ENCODE measurements around the gene ADGRB3.
"Not testable (repeated sequence)": the region's sequence is repeated elsewhere in the genome, so short reads cannot be mapped to it uniquely, and the experiment has no call there.

The ADGRB3 gene

GRCh38 chr6:68741501-68742386, 106.7 kb downstream of the ADGRB3 start:
- no peak for DNase-seq

- DNase-seq: no peak
Measured at GRCh38 chr6:68743099-68743498, 108.0 kb downstream of the ADGRB3 start.

GRCh38 chr6:68744376-68744775, 109.3 kb downstream of the ADGRB3 start:
- not testable (repeated sequence) for DNase-seq

- no peak for DNase-seq
Measured at GRCh38 chr6:68746376-68746775, 111.3 kb downstream of the ADGRB3 start.

- no peak for DNase-seq
Measured at GRCh38 chr6:68747110-68747790, 112.2 kb downstream of the ADGRB3 start.

GRCh38 chr6:68747832-68748231, 112.8 kb downstream of the ADGRB3 start:
- not testable (repeated sequence) for DNase-seq

- peak; percentile 52 to 66 for DNase-seq
Measured at GRCh38 chr6:68754681-68755213, 119.7 kb downstream of the ADGRB3 start.

GRCh38 chr6:68756454-68757375, 121.6 kb downstream of the ADGRB3 start:
- peak; percentile 40 to 72 for DNase-seq

GRCh38 chr6:68757821-68758220, 122.7 kb downstream of the ADGRB3 start:
- DNase-seq: no peak

- DNase-seq: no peak
Measured at GRCh38 chr6:68758559-68758958, 123.5 kb downstream of the ADGRB3 start.

- DNase-seq: no peak
Measured at GRCh38 chr6:68760485-68760884, 125.4 kb downstream of the ADGRB3 start.

GRCh38 chr6:68760941-68761676, 126.0 kb downstream of the ADGRB3 start:
- DNase-seq: no peak

GRCh38 chr6:68761985-68762384, 126.9 kb downstream of the ADGRB3 start:
- DNase-seq: no peak

GRCh38 chr6:68771426-68771825, 136.3 kb downstream of the ADGRB3 start:
- DNase-seq: no peak

GRCh38 chr6:68774843-68775242, 139.8 kb downstream of the ADGRB3 start:
- DNase-seq: no peak

- no peak for DNase-seq
Measured at GRCh38 chr6:68776354-68776753, 141.3 kb downstream of the ADGRB3 start.

- DNase-seq: no peak
Measured at GRCh38 chr6:68777956-68778355, 142.9 kb downstream of the ADGRB3 start.

GRCh38 chr6:68778356-68779020, 143.4 kb downstream of the ADGRB3 start:
- DNase-seq: peak; percentile 56 to 66

GRCh38 chr6:68779366-68779765, 144.3 kb downstream of the ADGRB3 start:
- no peak for DNase-seq

- DNase-seq: not testable (repeated sequence)
Measured at GRCh38 chr6:68790128-68790527, 155.0 kb downstream of the ADGRB3 start.

- not testable (repeated sequence) for DNase-seq
Measured at GRCh38 chr6:68814976-68815375, 179.9 kb downstream of the ADGRB3 start.
